Activated gamma-delta T cell (primary cell): ENCODE results near the gene ESD.
"Not testable (repeated sequence)": the region's sequence is repeated elsewhere in the genome, so short reads cannot be mapped to it uniquely, and the experiment has no call there.

ENCODE experiments used
- DNase-seq: peaks from one replicate; lab custom pipeline; 2025; lab: John Stamatoyannopoulos, UW

Gene ESD

GRCh38 chr13:46795321-46795720 lies 1.6 kb downstream of the ESD start:
- DNase-seq: no peak

GRCh38 chr13:46783504-46783903 lies 13.5 kb downstream of the ESD start:
- no peak for DNase-seq

GRCh38 chr13:46782691-46783090 lies 14.3 kb downstream of the ESD start:
- no peak for DNase-seq

GRCh38 chr13:46782066-46782465 lies 14.9 kb downstream of the ESD start:
- no peak for DNase-seq

GRCh38 chr13:46778890-46779289 lies 18.1 kb downstream of the ESD start:
- no peak for DNase-seq

GRCh38 chr13:46778095-46778494 lies 18.9 kb downstream of the ESD start:
- no peak for DNase-seq

- no peak for DNase-seq
Observed at GRCh38 chr13:46775385-46776107, 21.4 kb downstream of the ESD start.

GRCh38 chr13:46773541-46773940 lies 23.4 kb downstream of the ESD start:
- DNase-seq: no peak

GRCh38 chr13:46771693-46772092 lies 25.3 kb downstream of the ESD start:
- DNase-seq: no peak

- not testable (repeated sequence) for DNase-seq
Observed at GRCh38 chr13:46769925-46770324, 27.0 kb downstream of the ESD start.

GRCh38 chr13:46761866-46762265 lies 35.1 kb downstream of the ESD start:
- DNase-seq: no peak

- no peak for DNase-seq
Observed at GRCh38 chr13:46761174-46761573, 35.8 kb downstream of the ESD start.

- no peak for DNase-seq
Observed at GRCh38 chr13:46759846-46760245, 37.1 kb downstream of the ESD start.

- DNase-seq: no peak
Observed at GRCh38 chr13:46757640-46758039, 39.3 kb downstream of the ESD start.

- no peak for DNase-seq
Observed at GRCh38 chr13:46756977-46757376, 40.0 kb downstream of the ESD start.

GRCh38 chr13:46755508-46755907 lies 41.5 kb downstream of the ESD start:
- DNase-seq: not testable (repeated sequence)

GRCh38 chr13:46754812-46755211 lies 42.1 kb downstream of the ESD start:
- DNase-seq: no peak

GRCh38 chr13:46753917-46754316 lies 43.0 kb downstream of the ESD start:
- DNase-seq: no peak

- no peak for DNase-seq
Observed at GRCh38 chr13:46753137-46753536, 43.8 kb downstream of the ESD start.

GRCh38 chr13:46751811-46752635 lies 44.9 kb downstream of the ESD start:
- no peak for DNase-seq

- no peak for DNase-seq
Observed at GRCh38 chr13:46749951-46750350, 47.0 kb downstream of the ESD start.

- DNase-seq: no peak
Observed at GRCh38 chr13:46748300-46748699, 48.7 kb downstream of the ESD start.
